CD14-positive monocyte (primary cell): ENCODE results near the gene DPCD. TPM values are rescaled to one million over a fixed set of nuclear protein-coding genes. Genes with fewer than 3 reads are reported as not detected.

Experiments used
- DNase-seq, 3 donors: peaks; one replicate each; pipeline ENCODE4 v3.0.0-alpha.2; 2011 to 2022
- H2AFZ ChIP-seq: 2 replicates; pipeline ENCODE4 v1.6.0; 2012; ENCODE audit warnings: mild to moderate bottlenecking, low read depth, low read length, inconsistent platforms; ENCODE audit not compliant: insufficient read depth, poor library complexity, severe bottlenecking
- H3K27ac ChIP-seq, 2 donors: 1 replicate in 1 of 2; 2 replicates in 1 of 2; pipeline ENCODE4 v1.5.1; 2012 to 2013; ENCODE audit warnings: low read length in 2 of 2, control low read depth in 1 of 2, inconsistent platforms in 1 of 2, low read depth in 1 of 2, mild to moderate bottlenecking in 1 of 2
- H3K27me3 ChIP-seq, 2 donors: one replicate each; pipeline versions ENCODE4 v1.6.0 to v1.6.1; 2011 to 2013; ENCODE audit warnings: low read length in 2 of 2; ENCODE audit not compliant: control insufficient read depth in 2 of 2, insufficient read depth in 2 of 2
- H3K36me3 ChIP-seq, 2 donors: replicated peaks in 1 of 2; 1 replicate in 1 of 2; 2 replicates in 1 of 2; pipeline versions ENCODE4 v1.5.1 to v1.6.1; 2012 to 2013; ENCODE audit warnings: low read length in 2 of 2, control low read depth in 1 of 2, inconsistent platforms in 1 of 2, mild to moderate bottlenecking in 1 of 2; ENCODE audit not compliant: insufficient read depth in 2 of 2, control insufficient read depth in 1 of 2
- H3K4me1 ChIP-seq, 2 donors: 1 replicate in 1 of 2; 2 replicates in 1 of 2; pipeline versions ENCODE4 v1.5.1 to v1.6.1; 2012 to 2013; ENCODE audit warnings: low read length in 2 of 2, control low read depth in 1 of 2, inconsistent platforms in 1 of 2, mild to moderate bottlenecking in 1 of 2, moderate library complexity in 1 of 2; ENCODE audit not compliant: insufficient read depth in 2 of 2, control insufficient read depth in 1 of 2
- H3K4me2 ChIP-seq: replicated peaks from 2 replicates; pipeline ENCODE3; 2012; ENCODE audit warnings: low read length, moderate library complexity, mild to moderate bottlenecking; ENCODE audit not compliant: poor library complexity, severe bottlenecking; ENCODE audit errors: extremely low read depth
- H3K4me3 ChIP-seq, 3 experiments: fragments of 200-600 bp in 1 of 3; sonication (generic) in 1 of 3; replicated peaks in 1 of 3; 1 replicate in 2 of 3; 2 replicates in 1 of 3; pipeline ENCODE4 v1.5.1; 2011 to 2013; ENCODE audit warnings: low read length in 3 of 3, mild to moderate bottlenecking in 3 of 3, control low read depth in 2 of 3, low read depth in 2 of 3, inconsistent platforms in 1 of 3, moderate library complexity in 1 of 3
- H3K79me2 ChIP-seq: 2 replicates; pipeline ENCODE4 v1.6.0; 2012; ENCODE audit warnings: mild to moderate bottlenecking, control low read depth, inconsistent platforms, low read length, moderate library complexity; ENCODE audit not compliant: insufficient read depth
- H3K9ac ChIP-seq: 2 replicates; pipeline ENCODE4 v1.6.0; 2017; ENCODE audit warnings: low read length, mild to moderate bottlenecking; ENCODE audit not compliant: insufficient read depth, poor library complexity, severe bottlenecking
- H3K9me3 ChIP-seq, 2 donors: replicated peaks in 1 of 2; 1 replicate in 1 of 2; 2 replicates in 1 of 2; pipeline versions ENCODE4 v1.5.1 to v1.6.1; 2012 to 2013; ENCODE audit warnings: low read length in 2 of 2, control low read depth in 1 of 2; ENCODE audit not compliant: control insufficient read depth in 1 of 2, insufficient read depth in 1 of 2
- H4K20me1 ChIP-seq: 2 replicates; pipeline ENCODE4 v1.6.0; 2012; ENCODE audit warnings: mild to moderate bottlenecking, low read length, control low read depth, moderate library complexity; ENCODE audit not compliant: insufficient read depth
- H3K27ac Mint-ChIP-seq, 7 donors: one replicate each; pipeline ENCODE4 v1.8.0; 2020; ENCODE audit warnings: mild to moderate bottlenecking in 7 of 7, mixed read lengths in 7 of 7, moderate library complexity in 6 of 7, inconsistent platforms in 2 of 7
- H3K27me3 Mint-ChIP-seq, 3 donors: one replicate each; pipeline ENCODE4 v1.8.0; 2021 to 2022; ENCODE audit warnings: low read depth in 3 of 3, mild to moderate bottlenecking in 3 of 3, mixed read lengths in 3 of 3, moderate library complexity in 3 of 3, inconsistent platforms in 1 of 3
- H3K36me3 Mint-ChIP-seq, 2 donors: one replicate each; pipeline ENCODE4 v1.8.0; 2020; ENCODE audit warnings: mixed read lengths in 2 of 2, inconsistent platforms in 1 of 2, mild to moderate bottlenecking in 1 of 2
- H3K4me1 Mint-ChIP-seq: one replicate; pipeline ENCODE4 v1.8.0; 2020; ENCODE audit warnings: mild to moderate bottlenecking, mixed read lengths
- H3K4me3 Mint-ChIP-seq, 2 donors: one replicate each; pipeline ENCODE4 v1.8.0; 2020; ENCODE audit warnings: mild to moderate bottlenecking in 2 of 2, mixed read lengths in 2 of 2, moderate library complexity in 1 of 2
- H3K9me3 Mint-ChIP-seq, 7 donors: one replicate each; pipeline ENCODE4 v1.8.0; 2020 to 2022; ENCODE audit warnings: mixed read lengths in 7 of 7, mild to moderate bottlenecking in 6 of 7, moderate library complexity in 6 of 7, inconsistent platforms in 2 of 7
- WGBS: methylation state at CpG from one replicate; pipeline ENCODE4 v1.1.5; 2013; ENCODE audit warnings: missing lambda C conversion rate; ENCODE audit not compliant: insufficient coverage; 5-methylcytosine and 5-hydroxymethylcytosine counted together
- intact Hi-C, 2 donors: fragments of 100-400 bp; cut with micrococcal nuclease; formaldehyde crosslinking; loops; one replicate each; pipeline versions ENCODE4 v1.15.0 to v1.15.1; 2023
- polyA plus RNA-seq, 3 donors: library from polyadenylated mRNA; depleted of rRNA in 1 of 3; unstranded in 2 of 3; stranded (reverse) in 1 of 3; fragments of 300-500 nt in 2 of 3; fragments of >200 nt in 1 of 3; fragmentation: Illumina TruSeq in 2 of 3; gene quantifications; 1 replicate in 2 of 3; 2 replicates in 1 of 3; pipeline ENCODE4 v1.2.3, GENCODE V29; 2012 to 2021
- TF ChIP-seq, protein P1 (sequence below): fragments of 200-600 bp; IDR thresholded peaks from one replicate; pipeline ENCODE4 v1.8.0; 2022; ENCODE audit warnings: antibody characterized with exemption, mild to moderate bottlenecking

DPCD gene
- polyA plus RNA-seq, 3 donors = 8.6 to 17.0 (median 9.0) TPM

DNA sequence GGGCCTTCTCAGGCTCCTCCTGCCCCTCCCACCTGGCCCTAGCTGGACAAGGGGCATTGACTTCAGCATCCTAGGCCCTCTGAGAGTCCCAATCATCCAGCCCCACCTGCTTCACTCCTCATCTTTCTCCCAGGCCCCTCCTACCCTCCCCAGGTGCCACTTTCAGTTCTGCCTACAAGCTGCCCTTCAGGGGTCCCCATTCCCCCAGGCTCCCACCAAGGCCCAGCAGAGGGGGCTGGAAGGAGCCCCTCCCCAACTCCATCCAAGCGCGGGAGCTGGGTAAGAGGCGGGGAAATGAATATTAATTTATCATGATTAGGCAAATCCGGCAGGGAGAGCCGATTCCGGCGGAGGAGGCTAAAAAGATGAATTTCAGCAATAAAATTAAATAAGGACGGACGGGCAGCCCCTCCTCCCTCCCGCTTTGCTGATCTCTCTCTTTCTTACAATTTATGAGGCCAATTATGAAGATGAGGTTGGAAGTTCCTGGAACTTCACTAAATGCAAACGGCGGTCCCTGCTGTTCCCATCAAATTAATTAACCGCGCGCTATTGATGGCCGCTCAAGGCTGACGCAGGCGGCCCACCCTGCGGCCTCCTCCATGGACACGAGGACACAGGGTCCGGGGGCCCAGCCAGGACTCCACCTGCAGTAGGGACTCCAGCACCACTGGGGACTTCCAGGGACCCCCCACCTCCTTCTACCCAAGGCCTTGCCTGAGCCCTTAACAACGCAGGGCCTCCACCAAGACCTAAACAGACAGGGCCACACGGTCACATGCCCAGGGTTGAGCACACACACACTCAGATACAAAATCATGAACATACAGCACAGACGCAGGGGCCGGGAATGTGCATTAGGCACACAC is 14.0 kb upstream of the DPCD start:
- WGBS = 97% methylated on average over 10 of the region's 25 CpGs
- H3K36me3 ChIP-seq = peaks cover 20 to 27% of the 10 kb centered on the region in 2 donors
- Mint-ChIP-seq H3K27ac (peak overlapping the region in 1 of 7 donors; percentile 46), H3K4me1 (peaks cover 17% of the 10 kb centered on the region), H3K36me3 (peaks cover 19 to 33% of the 10 kb centered on the region in 2 donors), H3K27me3 (peaks cover 10 to 12% (median 11%) of the 10 kb centered on the region in 3 donors), H3K4me3 (no peak overlapping the region), H3K9me3 (peaks cover 0 to 7% (median 5%) of the 10 kb centered on the region in 7 donors)
- no peak overlapping the region for H2AFZ ChIP-seq
- H3K4me2 ChIP-seq = no peak overlapping the region
- peaks cover 17 to 21% of the 10 kb centered on the region in 2 donors for H3K4me1 ChIP-seq
- intact Hi-C loops = loop anchor here (5.0 kb wide), 2 partner anchors 302 to 362 kb away; no protein-coding TSS in a partner anchor
- H3K9me3 ChIP-seq = peaks cover 0 to 11% of the 10 kb centered on the region in 2 donors
- H3K27me3 ChIP-seq = peaks cover 7 to 8% of the 10 kb centered on the region in 2 donors
- H3K9ac ChIP-seq = no peak overlapping the region
- TF ChIP-seq, protein P1, sequence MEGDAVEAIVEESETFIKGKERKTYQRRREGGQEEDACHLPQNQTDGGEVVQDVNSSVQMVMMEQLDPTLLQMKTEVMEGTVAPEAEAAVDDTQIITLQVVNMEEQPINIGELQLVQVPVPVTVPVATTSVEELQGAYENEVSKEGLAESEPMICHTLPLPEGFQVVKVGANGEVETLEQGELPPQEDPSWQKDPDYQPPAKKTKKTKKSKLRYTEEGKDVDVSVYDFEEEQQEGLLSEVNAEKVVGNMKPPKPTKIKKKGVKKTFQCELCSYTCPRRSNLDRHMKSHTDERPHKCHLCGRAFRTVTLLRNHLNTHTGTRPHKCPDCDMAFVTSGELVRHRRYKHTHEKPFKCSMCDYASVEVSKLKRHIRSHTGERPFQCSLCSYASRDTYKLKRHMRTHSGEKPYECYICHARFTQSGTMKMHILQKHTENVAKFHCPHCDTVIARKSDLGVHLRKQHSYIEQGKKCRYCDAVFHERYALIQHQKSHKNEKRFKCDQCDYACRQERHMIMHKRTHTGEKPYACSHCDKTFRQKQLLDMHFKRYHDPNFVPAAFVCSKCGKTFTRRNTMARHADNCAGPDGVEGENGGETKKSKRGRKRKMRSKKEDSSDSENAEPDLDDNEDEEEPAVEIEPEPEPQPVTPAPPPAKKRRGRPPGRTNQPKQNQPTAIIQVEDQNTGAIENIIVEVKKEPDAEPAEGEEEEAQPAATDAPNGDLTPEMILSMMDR = no peak
- no peak for DNase-seq
- no peak overlapping the region for H3K4me3 ChIP-seq
- no peak overlapping the region for H3K27ac ChIP-seq
- H3K79me2 ChIP-seq = no peaks in the 10 kb centered on the region
- no peaks in the 10 kb centered on the region for H4K20me1 ChIP-seq

DNA sequence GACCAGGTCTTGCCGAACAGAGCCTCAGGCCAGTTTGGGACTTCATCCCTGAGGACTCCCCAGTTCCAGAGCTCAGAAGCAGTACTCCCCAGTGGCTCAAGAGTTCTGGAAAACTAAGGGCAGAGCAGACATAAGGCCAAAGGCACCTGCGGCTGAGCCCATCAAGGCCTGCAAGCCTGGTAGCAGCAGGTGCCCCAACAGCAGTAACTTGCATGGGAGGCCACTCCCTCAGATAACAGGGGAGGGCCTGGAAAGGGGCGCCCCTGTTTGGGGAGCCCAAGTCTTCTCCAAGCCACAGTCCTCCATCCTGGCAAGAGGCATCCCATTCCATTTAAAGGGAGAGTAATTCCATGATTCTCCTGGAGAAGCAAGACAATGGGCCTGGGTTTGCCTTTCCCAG is 13.0 kb upstream of the DPCD start:
- peaks cover 30 to 36% of the 10 kb centered on the region in 2 donors for H3K36me3 ChIP-seq
- no peak overlapping the region for H3K9ac ChIP-seq
- Mint-ChIP-seq H3K4me3 (no peak overlapping the region), H3K27ac (no peak overlapping the region), H3K36me3 (peaks cover 28 to 42% of the 10 kb centered on the region in 2 donors), H3K27me3 (peaks cover 2 to 3% (median 3%) of the 10 kb centered on the region in 3 donors), H3K4me1 (peaks cover 8% of the 10 kb centered on the region), H3K9me3 (peaks cover 0 to 7% (median 3%) of the 10 kb centered on the region in 7 donors)
- H4K20me1 ChIP-seq = no peaks in the 10 kb centered on the region
- no peak overlapping the region for H2AFZ ChIP-seq
- H3K4me3 ChIP-seq = no peak overlapping the region
- H3K4me2 ChIP-seq = no peak overlapping the region
- 90% methylated on average over 2 of the region's 3 CpGs for WGBS
- intact Hi-C loops = no loop called here
- no peak for DNase-seq
- H3K27me3 ChIP-seq = no peaks in the 10 kb centered on the region
- H3K27ac ChIP-seq = no peak overlapping the region
- peaks cover 9 to 13% of the 10 kb centered on the region in 2 donors for H3K4me1 ChIP-seq
- H3K79me2 ChIP-seq = no peaks in the 10 kb centered on the region
- H3K9me3 ChIP-seq = peaks cover 0 to 8% of the 10 kb centered on the region in 2 donors
- TF ChIP-seq, protein P1 = no peak
